ENCODE measurements around the gene CDCA4.
A peak's percentile ranks its signal among the peaks of the same experiment; 100 is the strongest.

The CDCA4 gene

GRCh38 chr14:105019861-105020814 is 745 bp downstream of the CDCA4 start:
- H3K27me3 ChIP-seq (ENCODE audit: control insufficient read depth in 1 of 2, insufficient read depth in 1 of 2, low read length in 2 of 2): no peaks in the 10 kb centered on the region
- H3K4ac ChIP-seq (ENCODE audit: low read depth in 1 of 2, low read length in 2 of 2): peak overlapping the region; percentile 65 to 87
- no peaks in the 10 kb centered on the region for H3K36me3 ChIP-seq (ENCODE audit: control insufficient read depth in 1 of 2, insufficient read depth in 2 of 2, low read depth in 1 of 2, low read length in 2 of 2)
- peak overlapping the region; percentile 62 for H2AFZ ChIP-seq (ENCODE audit: low read depth, low read length)
- H2BK120ac ChIP-seq (ENCODE audit: low read depth, low read length): peak overlapping the region; percentile 15
- DNase-seq: peak; percentile 82
- H2AK5ac ChIP-seq (ENCODE audit: low read length, severe bottlenecking): peak overlapping the region; percentile 59
- H2BK5ac ChIP-seq (ENCODE audit: low read depth, low read length, poor library complexity, severe bottlenecking): peak overlapping the region; percentile 21
- H3K9me3 ChIP-seq (ENCODE audit: control insufficient read depth, low read length): no peaks in the 10 kb centered on the region
- peak overlapping the region; percentile 76 to 96 for H3K14ac ChIP-seq (ENCODE audit: low read length in 2 of 2)
- H2BK15ac ChIP-seq (ENCODE audit: low read depth, poor library complexity, severe bottlenecking): peak overlapping the region; percentile 17
- H2BK12ac ChIP-seq (ENCODE audit: low read length in 2 of 2): peak overlapping the region in 1 of 2 experiments; percentile 59
- H3K9ac ChIP-seq (ENCODE audit: low read length): peak overlapping the region; percentile 91
- H4K8ac ChIP-seq (ENCODE audit: low read length): peak overlapping the region; percentile 90
- peak overlapping the region in 1 of 2 experiments; percentile 91 for H3K23ac ChIP-seq (ENCODE audit: low read length in 2 of 2)
- peaks cover 25% of the 10 kb centered on the region for H3K4me1 ChIP-seq (ENCODE audit: control insufficient read depth, insufficient read depth, low read depth, low read length)
- H3K4me2 ChIP-seq (ENCODE audit: low read length, poor library complexity, severe bottlenecking): peak overlapping the region; percentile 81
- H3K79me1 ChIP-seq (replicated peaks; ENCODE audit: low read length, poor library complexity, severe bottlenecking): no peaks in the 10 kb centered on the region
- peak overlapping the region; percentile 69 to 86 for H3K18ac ChIP-seq (ENCODE audit: low read depth in 1 of 2, low read length in 2 of 2)
- peak overlapping the region; percentile 43 for H4K91ac ChIP-seq (ENCODE audit: low read length)
- WGBS: 7% methylated on average over 56 of the region's 75 CpGs
- H3K27ac ChIP-seq (ENCODE audit: low read length, poor library complexity, severe bottlenecking): peak overlapping the region; percentile 89
- H3K4me3 ChIP-seq (ENCODE audit: insufficient read depth in 1 of 2, low read depth in 1 of 2, low read length in 2 of 2): peak overlapping the region; percentile 92 to 93

- no peak overlapping the region for H3K27ac ChIP-seq (ENCODE audit: low read length, poor library complexity, severe bottlenecking)
- no peak overlapping the region for H2BK12ac ChIP-seq (ENCODE audit: low read length in 2 of 2)
- no peak overlapping the region for H2BK5ac ChIP-seq (ENCODE audit: low read depth, low read length, poor library complexity, severe bottlenecking)
- H3K4ac ChIP-seq (ENCODE audit: low read depth in 1 of 2, low read length in 2 of 2): no peak overlapping the region
- DNase-seq: no peak
- H2BK15ac ChIP-seq (ENCODE audit: low read depth, poor library complexity, severe bottlenecking): peak overlapping the region; percentile 83
- H2AK5ac ChIP-seq (ENCODE audit: low read length, severe bottlenecking): peak overlapping the region; percentile 73
- no peak overlapping the region for H3K4me3 ChIP-seq (ENCODE audit: insufficient read depth in 1 of 2, low read depth in 1 of 2, low read length in 2 of 2)
- peaks cover 29% of the 10 kb centered on the region for H3K4me1 ChIP-seq (ENCODE audit: control insufficient read depth, insufficient read depth, low read depth, low read length)
- no peak overlapping the region for H3K9ac ChIP-seq (ENCODE audit: low read length)
- H3K4me2 ChIP-seq (ENCODE audit: low read length, poor library complexity, severe bottlenecking): no peak overlapping the region
- no peaks in the 10 kb centered on the region for H3K36me3 ChIP-seq (ENCODE audit: control insufficient read depth in 1 of 2, insufficient read depth in 2 of 2, low read depth in 1 of 2, low read length in 2 of 2)
- no peaks in the 10 kb centered on the region for H3K9me3 ChIP-seq (ENCODE audit: control insufficient read depth, low read length)
- no peaks in the 10 kb centered on the region for H3K79me1 ChIP-seq (replicated peaks; ENCODE audit: low read length, poor library complexity, severe bottlenecking)
- H3K18ac ChIP-seq (ENCODE audit: low read depth in 1 of 2, low read length in 2 of 2): no peak overlapping the region
- no peak overlapping the region for H3K14ac ChIP-seq (ENCODE audit: low read length in 2 of 2)
- no peak overlapping the region for H2BK120ac ChIP-seq (ENCODE audit: low read depth, low read length)
- H3K23ac ChIP-seq (ENCODE audit: low read length in 2 of 2): peak overlapping the region in 1 of 2 experiments; percentile 19
- H3K27me3 ChIP-seq (ENCODE audit: control insufficient read depth in 1 of 2, insufficient read depth in 1 of 2, low read length in 2 of 2): no peaks in the 10 kb centered on the region
- no peak overlapping the region for H4K91ac ChIP-seq (ENCODE audit: low read length)
- H4K8ac ChIP-seq (ENCODE audit: low read length): no peak overlapping the region
- WGBS: 98% methylated on average over 4 of the region's 4 CpGs
- H2AFZ ChIP-seq (ENCODE audit: low read depth, low read length): no peak overlapping the region
These were observed 2.5 kb downstream of the CDCA4 start for GRCh38 chr14:105018414-105018813.

DNA sequence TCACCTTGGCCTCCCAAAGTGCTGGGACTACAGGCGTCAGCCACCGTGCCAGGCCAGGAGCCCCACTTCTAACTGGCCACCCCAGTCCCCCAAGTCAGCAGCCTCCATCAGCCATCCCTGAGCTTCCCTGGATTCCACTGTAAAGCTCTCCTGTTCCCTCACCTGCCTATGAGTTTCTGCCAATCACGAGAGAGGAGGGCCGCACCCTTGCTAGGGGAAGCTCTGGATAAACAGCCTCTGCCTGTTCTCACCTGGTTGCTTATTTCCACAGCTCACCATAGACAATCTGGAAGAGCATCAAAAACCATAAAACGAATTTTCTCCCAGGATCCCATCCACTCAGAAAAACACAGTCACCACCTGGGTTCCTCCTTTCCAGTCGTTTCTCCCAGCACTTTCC is 5.0 kb downstream of the CDCA4 start:
- no peak overlapping the region for H2BK15ac ChIP-seq (ENCODE audit: low read depth, poor library complexity, severe bottlenecking)
- no peak overlapping the region for H2AK5ac ChIP-seq (ENCODE audit: low read length, severe bottlenecking)
- H4K8ac ChIP-seq (ENCODE audit: low read length): peak overlapping the region; percentile 3
- H2BK120ac ChIP-seq (ENCODE audit: low read depth, low read length): peak overlapping the region; percentile 42
- peaks cover 43% of the 10 kb centered on the region for H3K4me1 ChIP-seq (ENCODE audit: control insufficient read depth, insufficient read depth, low read depth, low read length)
- no peaks in the 10 kb centered on the region for H3K9me3 ChIP-seq (ENCODE audit: control insufficient read depth, low read length)
- WGBS: 69% methylated on average over 6 of the region's 6 CpGs
- no peak overlapping the region for H3K4me2 ChIP-seq (ENCODE audit: low read length, poor library complexity, severe bottlenecking)
- no peak overlapping the region for H3K23ac ChIP-seq (ENCODE audit: low read length in 2 of 2)
- no peak overlapping the region for H3K18ac ChIP-seq (ENCODE audit: low read depth in 1 of 2, low read length in 2 of 2)
- H3K9ac ChIP-seq (ENCODE audit: low read length): no peak overlapping the region
- no peak overlapping the region for H2BK5ac ChIP-seq (ENCODE audit: low read depth, low read length, poor library complexity, severe bottlenecking)
- H3K79me1 ChIP-seq (replicated peaks; ENCODE audit: low read length, poor library complexity, severe bottlenecking): no peaks in the 10 kb centered on the region
- no peaks in the 10 kb centered on the region for H3K27me3 ChIP-seq (ENCODE audit: control insufficient read depth in 1 of 2, insufficient read depth in 1 of 2, low read length in 2 of 2)
- no peak overlapping the region for H4K91ac ChIP-seq (ENCODE audit: low read length)
- H3K27ac ChIP-seq (ENCODE audit: low read length, poor library complexity, severe bottlenecking): no peak overlapping the region
- H2BK12ac ChIP-seq (ENCODE audit: low read length in 2 of 2): no peak overlapping the region
- no peak overlapping the region for H3K14ac ChIP-seq (ENCODE audit: low read length in 2 of 2)
- H3K4me3 ChIP-seq (ENCODE audit: insufficient read depth in 1 of 2, low read depth in 1 of 2, low read length in 2 of 2): no peak overlapping the region
- H3K36me3 ChIP-seq (ENCODE audit: control insufficient read depth in 1 of 2, insufficient read depth in 2 of 2, low read depth in 1 of 2, low read length in 2 of 2): peaks cover 8 to 14% of the 10 kb centered on the region in 2 experiments
- DNase-seq: no peak
- no peak overlapping the region for H3K4ac ChIP-seq (ENCODE audit: low read depth in 1 of 2, low read length in 2 of 2)
- no peak overlapping the region for H2AFZ ChIP-seq (ENCODE audit: low read depth, low read length)

GRCh38 chr14:105015242-105015641 is 5.6 kb downstream of the CDCA4 start:
- H3K4me3 ChIP-seq (ENCODE audit: insufficient read depth in 1 of 2, low read depth in 1 of 2, low read length in 2 of 2): no peak overlapping the region
- H2BK5ac ChIP-seq (ENCODE audit: low read depth, low read length, poor library complexity, severe bottlenecking): no peak overlapping the region
- H3K4me1 ChIP-seq (ENCODE audit: control insufficient read depth, insufficient read depth, low read depth, low read length): peaks cover 45% of the 10 kb centered on the region
- H2BK15ac ChIP-seq (ENCODE audit: low read depth, poor library complexity, severe bottlenecking): peak overlapping the region; percentile 21
- H2BK120ac ChIP-seq (ENCODE audit: low read depth, low read length): no peak overlapping the region
- H3K4me2 ChIP-seq (ENCODE audit: low read length, poor library complexity, severe bottlenecking): no peak overlapping the region
- H3K23ac ChIP-seq (ENCODE audit: low read length in 2 of 2): no peak overlapping the region
- no peak overlapping the region for H4K91ac ChIP-seq (ENCODE audit: low read length)
- H2AFZ ChIP-seq (ENCODE audit: low read depth, low read length): no peak overlapping the region
- no peak overlapping the region for H2AK5ac ChIP-seq (ENCODE audit: low read length, severe bottlenecking)
- H3K9ac ChIP-seq (ENCODE audit: low read length): no peak overlapping the region
- H3K4ac ChIP-seq (ENCODE audit: low read depth in 1 of 2, low read length in 2 of 2): no peak overlapping the region
- peak overlapping the region; percentile 3 for H4K8ac ChIP-seq (ENCODE audit: low read length)
- DNase-seq: no peak
- H2BK12ac ChIP-seq (ENCODE audit: low read length in 2 of 2): no peak overlapping the region
- H3K27me3 ChIP-seq (ENCODE audit: control insufficient read depth in 1 of 2, insufficient read depth in 1 of 2, low read length in 2 of 2): no peaks in the 10 kb centered on the region
- H3K9me3 ChIP-seq (ENCODE audit: control insufficient read depth, low read length): no peaks in the 10 kb centered on the region
- H3K79me1 ChIP-seq (replicated peaks; ENCODE audit: low read length, poor library complexity, severe bottlenecking): no peaks in the 10 kb centered on the region
- WGBS: 76% methylated on average over 9 of the region's 9 CpGs
- H3K36me3 ChIP-seq (ENCODE audit: control insufficient read depth in 1 of 2, insufficient read depth in 2 of 2, low read depth in 1 of 2, low read length in 2 of 2): peaks cover 14 to 18% of the 10 kb centered on the region in 2 experiments
- no peak overlapping the region for H3K27ac ChIP-seq (ENCODE audit: low read length, poor library complexity, severe bottlenecking)
- H3K18ac ChIP-seq (ENCODE audit: low read depth in 1 of 2, low read length in 2 of 2): no peak overlapping the region
- H3K14ac ChIP-seq (ENCODE audit: low read length in 2 of 2): no peak overlapping the region

Measured in mesenchymal stem cell (in vitro differentiated cells and primary cell).